DND-41 (cell line): ENCODE data around the gene TLK1.

Source experiments
- ATAC-seq: fragments of 200-7000 bp; cut with Tn5 transposase; 3 replicates; pipeline ENCODE4 v1.9.1; 2021; ENCODE audit warnings: low read depth; ENCODE audit not compliant: insufficient read depth
- DNase-seq: peaks from one replicate; pipeline ENCODE4 v3.0.0-alpha.2; 2020
- H2AFZ ChIP-seq: 2 replicates; pipeline ENCODE4 v1.6.0; 2012; ENCODE audit warnings: low read depth, low read length
- H3K27ac ChIP-seq: 2 replicates; pipeline ENCODE4 v1.5.1; 2012; ENCODE audit warnings: low read length, inconsistent platforms
- H3K27me3 ChIP-seq: fragments of 200-600 bp; sonication (generic); 2 replicates; pipeline ENCODE4 v1.6.0; 2012; ENCODE audit warnings: low read length, mild to moderate bottlenecking, inconsistent platforms; ENCODE audit not compliant: insufficient read depth, poor library complexity
- H3K36me3 ChIP-seq: 2 replicates; pipeline ENCODE4 v1.5.1; 2012; ENCODE audit warnings: low read length, inconsistent platforms; ENCODE audit not compliant: insufficient read depth
- H3K4me1 ChIP-seq: 2 replicates; pipeline ENCODE4 v1.5.1; 2012; ENCODE audit warnings: mild to moderate bottlenecking, low read length; ENCODE audit not compliant: insufficient read depth
- H3K4me2 ChIP-seq: 2 replicates; pipeline ENCODE4 v1.6.0; 2012; ENCODE audit warnings: mild to moderate bottlenecking, moderate library complexity, low read length, inconsistent platforms; ENCODE audit not compliant: insufficient read depth
- H3K4me3 ChIP-seq, 2 experiments: fragments of 200-600 bp in 1 of 2; shearing (Covaris generic) in 1 of 2; 2 replicates each; pipeline ENCODE4 v1.5.1; 2012 to 2016; ENCODE audit warnings: inconsistent platforms in 2 of 2, low read length in 2 of 2, mild to moderate bottlenecking in 2 of 2, low read depth in 1 of 2, moderate library complexity in 1 of 2
- H3K79me2 ChIP-seq: 2 replicates; pipeline ENCODE4 v1.6.0; 2012; ENCODE audit warnings: low read length, inconsistent platforms; ENCODE audit not compliant: insufficient read depth
- H3K9ac ChIP-seq: 2 replicates; pipeline ENCODE4 v1.6.0; 2012; ENCODE audit warnings: low read depth, mild to moderate bottlenecking, inconsistent platforms, low read length, moderate library complexity
- H3K9me3 ChIP-seq: 2 replicates; pipeline ENCODE4 v1.5.1; 2012; ENCODE audit warnings: low read length, moderate library complexity, mild to moderate bottlenecking, inconsistent platforms; ENCODE audit not compliant: insufficient read depth, severe bottlenecking
- H4K20me1 ChIP-seq: 2 replicates; pipeline ENCODE4 v1.6.0; 2012; ENCODE audit warnings: low read length; ENCODE audit not compliant: insufficient read depth
- CTCF ChIP-seq: IDR thresholded peaks from 2 replicates; pipeline ENCODE4 v1.5.1; 2012; ENCODE audit warnings: borderline replicate concordance, low read length, moderate library complexity, mild to moderate bottlenecking; ENCODE audit not compliant: poor library complexity, severe bottlenecking; ENCODE audit errors: extremely low read depth
- EZH2 ChIP-seq: IDR thresholded peaks from 3 replicates; pipeline ENCODE4 v1.6.1; 2012; ENCODE audit warnings: borderline replicate concordance, low read depth, mild to moderate bottlenecking, moderate library complexity, low read length, inconsistent platforms; ENCODE audit not compliant: severe bottlenecking

The TLK1 gene

GRCh38 chr2:170968205-170969003 is 192.3 kb downstream of the TLK1 start:
- Histone ChIP-seq H3K9me3 (no peaks in the 10 kb centered on the region), H3K4me1 (peaks cover 8% of the 10 kb centered on the region), H2AFZ (no peak overlapping the region), H4K20me1 (no peaks in the 10 kb centered on the region), H3K36me3 (peaks cover 49% of the 10 kb centered on the region), H3K4me2 (no peak overlapping the region), H3K79me2 (no peaks in the 10 kb centered on the region), H3K27ac (no peak overlapping the region), H3K9ac (no peak overlapping the region), H3K4me3 (no peak overlapping the region), H3K27me3 (no peaks in the 10 kb centered on the region)
- TF ChIP-seq CTCF (no peak), EZH2 (no peak)
- DNase-seq (no peak), ATAC-seq (no peak)

- no peaks in the 10 kb centered on the region for H3K27me3 ChIP-seq
- no peak overlapping the region for H2AFZ ChIP-seq
- ATAC-seq (no peak), DNase-seq (no peak)
- no peak overlapping the region for H3K9ac ChIP-seq
- H3K9me3 ChIP-seq = no peaks in the 10 kb centered on the region
- no peaks in the 10 kb centered on the region for H3K79me2 ChIP-seq
- no peaks in the 10 kb centered on the region for H3K4me1 ChIP-seq
- peaks cover 56% of the 10 kb centered on the region for H3K36me3 ChIP-seq
- no peak overlapping the region for H3K4me2 ChIP-seq
- no peak overlapping the region for H3K27ac ChIP-seq
- TF ChIP-seq EZH2 (no peak), CTCF (no peak)
- H3K4me3 ChIP-seq = no peak overlapping the region
- H4K20me1 ChIP-seq = no peaks in the 10 kb centered on the region
Observed at GRCh38 chr2:170967553-170967952, 193.1 kb downstream of the TLK1 start.

- H3K4me2 ChIP-seq = no peak overlapping the region
- no peak overlapping the region for H2AFZ ChIP-seq
- DNase-seq (no peak), ATAC-seq (peak; percentile 29; the same call in 1 of the 3 replicates)
- no peaks in the 10 kb centered on the region for H4K20me1 ChIP-seq
- H3K9ac ChIP-seq = no peak overlapping the region
- no peaks in the 10 kb centered on the region for H3K9me3 ChIP-seq
- peaks cover 64% of the 10 kb centered on the region for H3K36me3 ChIP-seq
- no peaks in the 10 kb centered on the region for H3K79me2 ChIP-seq
- TF ChIP-seq EZH2 = no peak
- peak; percentile 38 for TF ChIP-seq CTCF
- no peaks in the 10 kb centered on the region for H3K27me3 ChIP-seq
- H3K4me3 ChIP-seq = no peak overlapping the region
- no peaks in the 10 kb centered on the region for H3K4me1 ChIP-seq
- no peak overlapping the region for H3K27ac ChIP-seq
Observed at GRCh38 chr2:170966648-170967396, 193.9 kb downstream of the TLK1 start.
